Activated T-cell treated with anti-CD3 and anti-CD28 coated beads, Interleukin-2, amount 50 U/mL, for 4 hours (primary cell): Measurements from ENCODE around the gene KLC4. TPM values are rescaled to one million over a fixed set of nuclear protein-coding genes. Genes with fewer than 3 reads are reported as not detected.

ENCODE experiments used
- ATAC-seq, 2 donors: fragments of 200-7000 bp; cut with Tn5 transposase; one replicate each; pipeline ENCODE4 v1.10.0; 2021
- DNase-seq: peaks from one replicate; pipeline ENCODE4 v3.0.0-alpha.2; 2020
- H3K27me3 Mint-ChIP-seq: one replicate; pipeline ENCODE4 v1.8.0; 2021; ENCODE audit warnings: low read depth, mixed read lengths
- H3K36me3 Mint-ChIP-seq: one replicate; pipeline ENCODE4 v1.8.0; 2022; ENCODE audit warnings: mixed read lengths; ENCODE audit not compliant: insufficient read depth
- H3K4me1 Mint-ChIP-seq: one replicate; pipeline ENCODE4 v1.8.0; 2021; ENCODE audit warnings: low read depth, mixed read lengths
- H3K4me3 Mint-ChIP-seq: one replicate; pipeline ENCODE4 v1.8.0; 2021; ENCODE audit warnings: mild to moderate bottlenecking, moderate library complexity, mixed read lengths
- H3K9me3 Mint-ChIP-seq: one replicate; pipeline ENCODE4 v1.8.0; 2021; ENCODE audit warnings: mixed read lengths
- total RNA-seq, 3 donors: library from RNA; stranded (reverse); gene quantifications; one replicate each; pipeline ENCODE4 v1.2.1, GENCODE V29; 2021

The KLC4 gene
- total RNA-seq, 3 donors from 2014 or later, result 5.4 to 9.1 (median 7.4) TPM

- Mint-ChIP-seq H3K4me3 (no peak overlapping the region), H3K27me3 (no peaks in the 10 kb centered on the region), H3K36me3 (peaks cover 24% of the 10 kb centered on the region), H3K9me3 (no peaks in the 10 kb centered on the region), H3K4me1 (peaks cover 19% of the 10 kb centered on the region)
- DNase-seq (no peak), ATAC-seq (no peak)
These were observed 11.4 kb upstream of the KLC4 start for GRCh38 chr6:43047998-43048397.

- Mint-ChIP-seq H3K9me3 (no peaks in the 10 kb centered on the region), H3K4me1 (peaks cover 27% of the 10 kb centered on the region), H3K36me3 (peaks cover 29% of the 10 kb centered on the region), H3K4me3 (no peak overlapping the region), H3K27me3 (no peaks in the 10 kb centered on the region)
- no peak for DNase-seq
- ATAC-seq, result no peak
These were observed 8.4 kb upstream of the KLC4 start for GRCh38 chr6:43050981-43051380.

- no peak for ATAC-seq
- Mint-ChIP-seq H3K27me3 (no peaks in the 10 kb centered on the region), H3K4me3 (peak overlapping the region; percentile 96), H3K36me3 (peaks cover 28% of the 10 kb centered on the region), H3K9me3 (no peaks in the 10 kb centered on the region), H3K4me1 (peaks cover 27% of the 10 kb centered on the region)
- DNase-seq, result no peak
These were observed 7.1 kb upstream of the KLC4 start for GRCh38 chr6:43052225-43052841.

GRCh38 chr6:43052842-43053544 is 6.4 kb upstream of the KLC4 start:
- H3K4me3 Mint-ChIP-seq, result peak overlapping the region; percentile 96
- H3K9me3 Mint-ChIP-seq, result no peaks in the 10 kb centered on the region
- no peaks in the 10 kb centered on the region for H3K27me3 Mint-ChIP-seq
- H3K4me1 Mint-ChIP-seq, result peaks cover 29% of the 10 kb centered on the region
- ATAC-seq (peak; percentile 15 to 27), DNase-seq (no peak)
- H3K36me3 Mint-ChIP-seq, result peaks cover 25% of the 10 kb centered on the region

GRCh38 chr6:43053545-43054205 is 5.8 kb upstream of the KLC4 start, which contains the start of gene CUL7:
CUL7 (minus strand) TSS chr6:43053851; CDS start chr6:43052788, 1,063 bp downstream.
- H3K4me3 Mint-ChIP-seq, result peak within 1 kb of the TSS; percentile 96
- peak; percentile 100 for ATAC-seq
- DNase-seq, result peak; percentile 83
- no peaks in the 10 kb centered on the region for H3K27me3 Mint-ChIP-seq
- H3K4me1 Mint-ChIP-seq, result peaks cover 36% of the 10 kb centered on the region
- no peaks in the 10 kb centered on the region for H3K9me3 Mint-ChIP-seq
- H3K36me3 Mint-ChIP-seq, result peaks cover 25% of the 10 kb centered on the region

- ATAC-seq (no peak), DNase-seq (no peak)
- Mint-ChIP-seq H3K4me1 (peaks cover 40% of the 10 kb centered on the region), H3K36me3 (peaks cover 22% of the 10 kb centered on the region), H3K4me3 (peak overlapping the region; percentile 96), H3K27me3 (no peaks in the 10 kb centered on the region), H3K9me3 (no peaks in the 10 kb centered on the region)
These were observed 5.1 kb upstream of the KLC4 start for GRCh38 chr6:43054206-43054943.

GRCh38 chr6:43055966-43056365 is 3.5 kb upstream of the KLC4 start:
- H3K4me1 Mint-ChIP-seq, result peaks cover 48% of the 10 kb centered on the region
- no peaks in the 10 kb centered on the region for H3K27me3 Mint-ChIP-seq
- DNase-seq (no peak), ATAC-seq (no peak)
- H3K4me3 Mint-ChIP-seq, result no peak overlapping the region
- H3K36me3 Mint-ChIP-seq, result peaks cover 16% of the 10 kb centered on the region
- H3K9me3 Mint-ChIP-seq, result no peaks in the 10 kb centered on the region

- Mint-ChIP-seq H3K36me3 (peaks cover 23% of the 10 kb centered on the region), H3K9me3 (no peaks in the 10 kb centered on the region), H3K4me1 (peaks cover 37% of the 10 kb centered on the region), H3K27me3 (no peaks in the 10 kb centered on the region), H3K4me3 (peak overlapping the region; percentile 87)
- ATAC-seq, result no peak
- no peak for DNase-seq
These were observed 900 bp upstream of the KLC4 start for GRCh38 chr6:43058531-43058930.

GRCh38 chr6:43060034-43060754 is 763 bp downstream of the KLC4 start:
- peak overlapping the region; percentile 87 for H3K4me3 Mint-ChIP-seq
- H3K9me3 Mint-ChIP-seq, result no peaks in the 10 kb centered on the region
- ATAC-seq, result no peak
- H3K4me1 Mint-ChIP-seq, result peaks cover 32% of the 10 kb centered on the region
- peaks cover 29% of the 10 kb centered on the region for H3K36me3 Mint-ChIP-seq
- H3K27me3 Mint-ChIP-seq, result no peaks in the 10 kb centered on the region
- no peak for DNase-seq

GRCh38 chr6:43060755-43061633 is 1.6 kb downstream of the KLC4 start:
- Mint-ChIP-seq H3K9me3 (no peaks in the 10 kb centered on the region), H3K4me3 (peak overlapping the region; percentile 87), H3K4me1 (peaks cover 32% of the 10 kb centered on the region), H3K27me3 (no peaks in the 10 kb centered on the region), H3K36me3 (peaks cover 25% of the 10 kb centered on the region)
- no peak for ATAC-seq
- no peak for DNase-seq

GRCh38 chr6:43061861-43062260 is 2.4 kb downstream of the KLC4 start:
- H3K9me3 Mint-ChIP-seq, result no peaks in the 10 kb centered on the region
- no peaks in the 10 kb centered on the region for H3K27me3 Mint-ChIP-seq
- peaks cover 32% of the 10 kb centered on the region for H3K4me1 Mint-ChIP-seq
- ATAC-seq (no peak), DNase-seq (no peak)
- peaks cover 29% of the 10 kb centered on the region for H3K36me3 Mint-ChIP-seq
- no peak overlapping the region for H3K4me3 Mint-ChIP-seq

GRCh38 chr6:43062818-43063217 is 3.4 kb downstream of the KLC4 start:
- Mint-ChIP-seq H3K4me3 (no peak overlapping the region), H3K27me3 (no peaks in the 10 kb centered on the region), H3K36me3 (peaks cover 29% of the 10 kb centered on the region)

GRCh38 chr6:43070028-43070632 is 10.7 kb downstream of the KLC4 start:
- Mint-ChIP-seq H3K27me3 (peaks cover 3% of the 10 kb centered on the region), H3K36me3 (peaks cover 38% of the 10 kb centered on the region), H3K4me1 (no peaks in the 10 kb centered on the region), H3K9me3 (no peaks in the 10 kb centered on the region), H3K4me3 (no peak overlapping the region)
- ATAC-seq (peak; percentile 43 to 53), DNase-seq (no peak)

More at GRCh38 chr6:43062818-43063217, 3.4 kb downstream of the KLC4 start:
- H3K4me1 Mint-ChIP-seq, result peaks cover 31% of the 10 kb centered on the region
- DNase-seq, result no peak
- H3K9me3 Mint-ChIP-seq, result no peaks in the 10 kb centered on the region
- ATAC-seq, result no peak
